ENCODE data around the gene DDX49.
"Not testable (repeated sequence)": the region's sequence is repeated elsewhere in the genome, so short reads cannot be mapped to it uniquely, and the experiment has no call there.

The DDX49 gene

DNA sequence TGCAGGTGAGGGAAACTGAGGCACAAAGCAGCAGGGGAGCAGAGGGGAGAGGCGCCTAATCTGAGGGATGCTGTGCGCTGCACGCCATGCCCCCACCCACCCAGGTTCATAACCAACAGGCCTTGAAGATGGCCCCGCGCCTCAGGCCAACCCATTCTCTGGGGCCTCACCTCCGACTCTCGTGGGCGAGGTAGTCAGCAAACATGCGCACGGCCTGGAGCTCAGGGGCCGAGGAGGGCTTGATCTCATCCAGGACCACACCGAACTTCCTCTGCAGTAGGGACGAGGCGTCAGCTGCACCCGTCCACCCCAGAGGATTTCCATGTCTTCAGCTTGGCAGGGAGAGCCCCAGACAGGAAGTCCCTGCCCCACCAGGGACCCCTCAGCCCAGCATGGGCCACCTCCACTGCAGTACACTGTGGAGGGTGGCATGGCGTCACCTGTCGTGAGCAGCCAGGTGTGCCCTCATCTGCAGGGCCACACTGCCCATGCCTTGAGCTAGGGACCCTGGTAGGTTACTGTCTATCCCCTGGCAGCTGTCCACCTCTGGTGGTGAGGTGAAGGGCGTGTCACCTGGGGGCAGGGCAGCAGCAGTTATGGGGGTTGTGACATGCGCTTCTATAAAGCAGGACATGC, 8.6 kb upstream of the DDX49 start:
- DNase-seq (ENCODE audit: low spot score), result no peak

DNA sequence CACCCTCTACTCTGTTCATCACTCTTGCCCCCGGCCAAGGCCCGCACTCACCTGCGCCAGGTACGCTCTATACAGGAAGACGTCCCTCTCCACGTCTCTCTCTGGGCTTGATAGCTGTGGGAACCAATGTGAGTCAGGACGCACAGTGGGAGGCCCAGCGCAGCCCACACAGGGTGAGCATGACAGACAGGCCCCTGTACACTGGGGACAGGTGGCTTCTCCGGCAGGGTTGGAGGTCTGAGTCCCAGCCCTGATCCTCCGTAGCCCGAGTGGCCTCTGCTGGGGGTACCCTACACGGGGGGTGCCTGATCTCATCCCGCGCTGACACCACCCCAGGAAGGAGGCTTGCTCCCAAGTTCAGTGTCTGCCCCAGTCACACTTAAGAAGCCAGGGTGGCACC, 6.6 kb upstream of the DDX49 start:
- no peak for DNase-seq (ENCODE audit: low spot score)

DNA sequence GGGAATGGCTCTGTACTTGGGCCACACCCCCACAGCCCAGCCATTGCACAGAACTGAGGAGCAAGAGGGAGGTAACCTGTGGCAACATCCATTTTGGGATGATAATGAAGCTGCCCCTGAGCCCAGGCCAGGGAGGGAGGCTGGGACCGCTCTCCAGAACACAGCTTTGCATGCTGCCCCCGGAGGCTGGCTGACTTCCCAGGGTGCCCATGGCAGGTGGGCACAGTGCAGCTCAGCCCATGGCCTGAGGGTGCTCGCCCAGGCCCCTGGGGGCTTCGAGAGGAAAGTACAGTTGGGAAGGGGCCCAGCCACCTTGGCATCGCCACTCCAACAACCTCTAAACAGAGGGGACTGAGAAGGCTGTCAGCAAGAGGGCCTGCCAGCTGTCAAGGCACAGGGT, 6.0 kb upstream of the DDX49 start:
- DNase-seq (ENCODE audit: low spot score), result no peak

DNA sequence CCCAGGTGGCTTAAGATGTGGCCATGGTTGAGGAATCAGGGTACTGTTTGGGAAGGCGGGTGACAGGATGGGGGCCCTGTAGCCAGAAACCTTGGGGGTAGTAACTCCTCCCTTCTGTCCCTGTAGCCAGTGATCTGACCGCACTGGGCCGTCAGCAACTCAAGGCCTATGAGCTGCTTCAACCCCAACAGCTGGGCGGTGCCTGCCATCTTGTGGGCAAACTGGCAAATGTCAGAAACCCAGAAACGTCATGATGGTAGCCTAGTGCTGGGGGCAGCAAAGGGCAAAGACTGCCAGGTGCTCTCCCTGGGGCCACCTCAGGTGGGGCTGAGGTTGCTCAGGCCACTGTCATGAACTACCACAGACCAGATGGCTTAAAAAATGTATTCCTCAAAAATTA, 3.9 kb upstream of the DDX49 start:
- DNase-seq (ENCODE audit: low spot score), result no peak

DNA sequence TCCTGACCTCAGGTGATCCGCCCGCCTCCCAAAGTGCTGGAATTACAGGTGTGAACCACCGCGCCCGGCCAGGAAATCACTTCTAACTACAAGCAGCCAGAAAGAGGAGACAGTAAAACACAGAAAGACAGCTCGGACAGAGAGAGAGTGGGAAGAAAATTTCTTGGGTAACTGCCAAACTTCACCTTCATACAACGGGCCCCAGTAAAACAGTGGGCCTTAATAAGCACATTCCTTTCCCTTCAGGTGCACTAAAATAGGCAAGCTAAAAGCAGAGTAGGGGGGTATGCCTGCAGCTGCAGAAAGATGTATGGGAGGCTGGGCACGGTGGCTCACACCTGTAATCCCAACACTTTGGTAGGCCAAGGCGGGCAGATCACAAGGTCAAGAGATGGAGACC, 1.9 kb upstream of the DDX49 start:
- DNase-seq (ENCODE audit: low spot score), result not testable (repeated sequence)

DNA sequence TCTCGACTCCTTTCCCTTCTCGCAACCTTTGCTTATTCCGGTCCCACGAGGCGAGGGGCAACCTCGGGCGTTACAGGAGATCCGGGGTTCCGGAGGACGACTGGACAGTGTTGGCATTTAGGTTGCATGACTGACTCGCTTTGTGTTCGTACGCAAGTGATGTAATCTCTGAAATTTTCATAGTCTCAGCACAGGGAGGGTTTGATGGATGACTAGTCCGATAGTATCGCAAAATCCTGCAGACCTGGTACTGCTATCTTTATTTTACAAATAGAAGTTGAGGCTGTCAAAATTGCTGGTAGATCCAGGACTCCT, 342 bp downstream of the DDX49 start:
- no peak for DNase-seq (ENCODE audit: low spot score)

DNA sequence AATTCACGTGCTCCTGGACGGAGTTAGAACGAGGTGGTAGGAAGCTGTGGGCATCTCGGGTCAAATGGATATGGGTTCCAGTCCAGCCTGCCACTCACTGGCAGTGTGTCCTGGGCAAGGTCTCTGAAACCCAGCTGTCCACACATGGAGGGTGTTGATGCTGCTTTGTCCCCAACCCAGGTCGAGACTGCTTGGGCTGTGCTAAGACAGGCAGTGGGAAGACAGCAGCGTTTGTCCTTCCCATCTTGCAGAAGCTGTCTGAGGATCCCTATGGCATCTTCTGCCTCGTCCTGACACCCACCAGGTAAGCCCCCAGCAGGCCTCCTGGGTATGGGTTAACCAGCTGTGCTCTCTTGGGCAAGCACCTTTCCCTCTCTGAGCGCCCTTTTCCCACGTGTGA, 885 bp downstream of the DDX49 start:
- no peak for DNase-seq (ENCODE audit: low spot score)

DNA sequence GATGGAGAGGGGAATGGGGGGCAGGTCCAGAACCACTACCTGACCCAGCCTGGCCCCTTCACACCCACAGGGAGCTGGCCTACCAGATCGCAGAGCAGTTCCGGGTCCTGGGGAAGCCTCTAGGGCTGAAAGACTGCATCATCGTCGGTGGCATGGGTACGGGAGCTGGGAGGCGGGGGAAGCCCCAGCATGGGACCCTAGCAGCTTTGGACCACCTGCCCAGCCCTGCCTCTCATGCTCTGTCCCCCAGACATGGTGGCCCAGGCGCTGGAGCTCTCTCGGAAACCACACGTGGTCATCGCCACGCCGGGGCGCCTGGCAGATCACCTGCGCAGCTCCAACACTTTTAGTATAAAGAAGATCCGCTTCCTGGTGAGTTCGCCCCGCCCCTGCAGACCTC, 2.1 kb downstream of the DDX49 start:
- no peak for DNase-seq (ENCODE audit: low spot score)

DNA sequence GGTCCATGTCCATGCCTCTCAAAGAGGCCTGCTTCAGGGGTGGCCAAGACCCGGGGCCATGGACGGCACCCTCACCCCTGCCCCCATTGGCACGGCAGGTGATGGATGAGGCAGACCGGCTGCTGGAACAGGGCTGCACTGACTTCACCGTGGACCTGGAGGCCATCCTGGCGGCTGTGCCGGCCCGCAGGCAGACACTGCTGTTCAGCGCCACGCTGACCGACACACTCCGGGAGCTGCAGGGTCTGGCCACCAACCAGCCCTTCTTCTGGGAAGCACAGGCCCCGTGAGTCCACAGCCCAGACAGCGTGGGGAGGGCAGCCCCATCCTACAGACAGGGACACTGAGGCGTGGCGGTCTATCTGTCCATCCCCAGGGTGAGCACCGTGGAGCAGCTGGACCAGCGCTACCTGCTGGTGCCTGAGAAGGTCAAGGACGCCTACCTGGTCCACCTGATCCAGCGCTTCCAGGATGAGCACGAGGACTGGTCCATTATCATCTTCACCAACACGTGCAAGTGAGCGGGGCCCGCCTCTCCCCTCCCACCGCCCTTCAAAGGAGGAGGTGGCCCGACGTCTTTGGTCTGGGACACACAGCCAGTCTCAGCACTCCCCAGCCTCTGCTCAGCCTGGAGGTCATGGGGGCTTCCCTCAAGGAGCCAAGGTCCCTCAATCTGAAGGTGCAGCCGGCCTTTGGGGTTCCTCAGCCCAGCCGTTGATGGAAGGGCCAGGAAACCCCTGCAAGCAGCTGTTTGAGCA, 2.9 kb downstream of the DDX49 start:
- no peak for DNase-seq (ENCODE audit: low spot score)

DNA sequence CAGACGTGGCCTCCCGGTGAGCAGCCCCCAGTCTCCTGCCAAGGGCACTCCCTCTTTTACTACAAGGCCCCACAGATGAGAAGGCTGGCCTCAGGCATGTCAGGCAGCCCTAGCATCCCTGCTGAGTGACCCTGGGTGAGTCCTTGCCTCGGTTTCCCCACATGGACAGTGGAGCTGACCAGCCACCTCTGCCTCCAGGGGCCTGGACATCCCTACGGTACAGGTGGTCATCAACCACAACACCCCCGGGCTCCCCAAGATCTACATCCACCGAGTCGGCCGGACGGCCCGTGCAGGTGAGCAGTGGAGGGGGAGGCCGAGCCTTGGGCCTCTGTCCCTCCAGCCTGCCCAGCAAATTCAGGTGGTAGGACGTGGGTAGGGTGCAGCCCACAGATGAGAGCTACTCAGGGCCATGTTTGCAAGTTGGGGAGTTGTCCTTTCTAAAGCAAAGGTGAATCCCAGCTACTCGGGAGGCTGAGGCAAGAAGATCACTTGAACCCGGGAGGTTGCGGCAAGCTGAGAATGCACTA, 5.2 kb downstream of the DDX49 start:
- no peak for DNase-seq (ENCODE audit: low spot score)

DNA sequence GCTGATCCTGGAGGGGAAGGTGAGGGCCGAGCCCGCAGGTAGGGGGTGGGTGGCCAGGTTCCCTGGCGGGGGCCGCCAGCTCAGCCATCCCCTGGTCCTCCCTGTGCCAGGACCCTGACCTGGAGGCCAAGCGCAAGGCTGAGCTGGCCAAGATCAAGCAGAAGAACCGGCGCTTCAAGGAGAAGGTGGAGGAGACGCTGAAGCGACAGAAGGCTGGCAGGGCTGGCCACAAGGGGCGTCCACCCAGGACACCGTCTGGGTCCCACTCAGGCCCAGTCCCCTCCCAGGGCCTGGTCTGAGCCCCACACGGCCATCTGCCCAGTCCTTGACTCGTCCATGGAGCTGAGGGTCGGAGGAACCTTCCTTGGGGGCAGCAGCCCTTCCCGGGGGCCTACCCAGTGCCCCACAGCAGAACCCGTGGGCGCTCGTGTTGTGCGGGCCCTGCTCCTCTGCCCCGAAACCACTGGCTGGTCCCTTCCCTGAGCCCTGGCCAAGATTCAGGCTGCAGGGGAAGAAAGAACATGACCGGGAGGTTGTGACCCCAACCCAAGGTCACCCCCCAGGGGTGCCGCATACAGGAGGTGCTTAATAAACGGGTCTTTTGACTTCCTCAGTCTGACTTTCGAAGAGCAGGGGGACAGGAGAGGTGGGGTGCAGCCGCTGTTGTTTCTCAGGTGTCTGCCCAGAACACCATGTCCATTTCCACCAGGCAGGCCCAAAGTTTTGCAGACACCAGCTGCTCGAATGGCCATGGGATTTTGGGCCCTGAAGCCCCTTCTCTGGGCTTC, 8.7 kb downstream of the DDX49 start:
- DNase-seq (ENCODE audit: low spot score), result no peak

DNA sequence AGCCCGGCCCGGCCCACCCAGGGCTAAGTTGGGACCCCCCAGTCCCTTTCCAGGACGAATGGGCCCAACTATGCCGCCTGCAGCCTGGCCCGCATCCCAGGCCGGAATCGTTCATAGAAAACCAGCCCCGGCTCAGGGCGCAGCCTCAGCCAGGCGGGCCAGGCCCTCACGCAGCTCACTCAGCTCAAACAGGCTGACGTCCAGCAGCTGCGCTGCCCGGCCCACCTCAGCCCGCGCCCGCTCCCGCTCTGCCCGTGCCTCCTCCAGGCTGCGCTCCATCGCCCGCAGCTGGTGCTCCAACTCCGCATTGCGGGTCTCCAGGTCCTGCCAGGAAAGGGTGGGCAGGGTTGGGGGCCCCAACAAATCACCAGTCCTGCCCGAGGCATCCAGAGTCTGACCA, 9.8 kb downstream of the DDX49 start:
- DNase-seq (ENCODE audit: low spot score), result no peak

DNA sequence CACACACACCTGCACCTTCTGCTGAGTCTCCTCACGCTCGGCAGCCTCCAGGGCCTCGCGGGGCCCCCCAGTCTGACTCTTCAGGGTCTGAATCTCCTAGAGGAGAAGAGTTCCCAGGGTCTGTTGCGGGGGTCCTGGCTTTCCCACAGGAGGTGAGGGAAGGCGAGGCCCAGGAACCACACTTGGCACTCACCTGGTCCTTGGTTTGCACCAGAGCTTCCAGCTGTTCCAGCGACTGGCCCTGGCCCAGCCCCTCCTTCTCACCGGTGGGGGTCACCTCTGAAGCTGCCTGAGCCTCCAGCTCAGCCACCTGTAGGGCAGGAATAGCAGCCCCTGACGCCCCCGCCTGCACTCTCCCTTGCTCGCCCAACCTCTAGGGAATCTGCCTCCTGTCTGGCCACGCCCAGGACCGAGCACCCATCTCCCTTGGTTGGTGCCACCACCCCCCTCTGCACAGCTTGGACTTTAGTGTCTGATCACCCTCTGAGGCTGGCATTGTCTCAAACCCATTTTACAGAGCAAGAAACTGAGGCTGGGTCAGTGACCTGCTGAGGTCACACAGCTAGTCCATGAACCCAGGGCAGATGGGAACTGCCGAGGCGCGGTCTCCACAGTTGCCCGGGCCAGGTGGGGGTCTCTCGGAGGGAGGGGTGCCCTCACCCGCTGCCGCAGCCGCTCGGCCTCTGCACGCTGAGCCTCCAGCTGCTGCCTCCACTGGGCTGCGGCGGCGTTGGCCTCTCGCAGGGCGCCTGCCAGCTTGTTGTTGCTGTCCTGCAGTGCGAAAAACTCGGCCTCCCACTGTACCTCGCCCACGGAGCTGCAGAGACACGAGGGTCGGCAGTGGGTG, 12.0 kb downstream of the DDX49 start:
- no peak for DNase-seq (ENCODE audit: low spot score)

DNA sequence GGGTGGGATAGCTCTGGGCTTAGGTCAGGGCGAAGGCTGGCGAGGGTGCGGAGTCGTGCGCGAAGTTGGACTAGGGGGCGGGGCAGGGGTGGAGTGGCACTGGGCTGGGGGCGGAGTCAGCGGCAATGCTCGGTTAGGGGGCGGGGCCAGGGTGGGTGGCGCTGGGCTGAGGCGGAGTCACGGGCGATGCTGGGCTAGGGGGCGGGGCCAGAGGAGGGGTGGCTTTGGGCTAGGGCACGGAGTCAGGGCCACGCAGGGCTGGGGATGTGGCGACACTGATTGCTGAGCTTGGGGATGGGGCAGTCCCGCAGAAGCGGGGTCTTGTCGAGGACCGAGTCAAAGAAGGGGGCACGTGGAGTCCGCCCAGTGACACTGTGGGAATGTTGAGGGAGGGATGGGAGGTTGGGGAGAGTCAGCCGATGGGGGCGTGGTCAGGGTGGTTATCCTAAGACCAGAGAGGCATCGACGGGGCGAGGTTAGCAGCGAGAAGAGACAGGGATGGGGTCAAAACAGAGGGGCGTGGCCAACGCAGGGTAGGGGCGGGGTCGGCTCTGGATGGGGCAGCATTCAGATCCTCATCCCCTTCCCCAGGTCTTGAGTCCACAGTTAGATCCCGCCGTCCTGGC, 12.8 kb downstream of the DDX49 start:
- peak; percentile 88 for DNase-seq (ENCODE audit: low spot score)

DNA sequence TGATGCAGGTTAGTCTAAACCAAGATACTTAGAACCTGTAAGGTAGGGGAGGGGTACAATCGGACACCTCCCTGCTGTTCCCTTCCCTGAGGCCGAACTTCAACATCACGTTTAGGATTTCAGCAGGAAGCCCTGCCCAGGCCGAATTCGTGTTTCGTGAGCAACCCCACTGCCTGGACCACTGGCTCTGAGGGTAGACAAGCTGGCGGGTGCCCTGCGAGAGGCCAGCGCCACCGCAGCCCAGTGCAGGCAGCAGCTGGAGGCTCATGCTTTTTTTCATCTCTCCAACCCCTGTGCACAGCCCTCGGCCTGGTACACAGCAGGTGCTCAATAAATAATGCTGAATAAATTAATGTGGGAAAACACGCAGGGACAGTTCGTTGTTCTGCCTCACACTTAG, 13.8 kb downstream of the DDX49 start:
- DNase-seq (ENCODE audit: low spot score), result no peak

DNA sequence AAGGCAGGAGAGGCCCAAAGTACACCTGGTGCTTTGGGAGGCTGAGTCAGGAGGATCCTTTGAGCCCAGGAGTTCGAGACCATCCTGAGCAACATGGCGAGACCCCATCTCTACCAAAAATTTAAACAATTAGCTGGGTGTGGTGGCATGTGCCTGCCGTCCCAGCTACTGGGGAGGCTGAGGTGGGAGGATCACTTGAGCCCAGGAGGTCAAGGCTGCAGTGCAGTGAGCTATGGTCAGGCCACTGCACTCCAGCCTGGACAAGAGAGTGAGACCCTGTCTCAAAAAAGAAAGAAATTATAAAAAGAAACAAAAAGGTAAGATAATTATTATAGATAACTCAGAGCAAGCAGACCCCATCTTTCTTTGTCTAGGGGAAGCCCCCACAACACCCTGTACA, 19.6 kb downstream of the DDX49 start:
- DNase-seq (ENCODE audit: low spot score), result no peak

DNA sequence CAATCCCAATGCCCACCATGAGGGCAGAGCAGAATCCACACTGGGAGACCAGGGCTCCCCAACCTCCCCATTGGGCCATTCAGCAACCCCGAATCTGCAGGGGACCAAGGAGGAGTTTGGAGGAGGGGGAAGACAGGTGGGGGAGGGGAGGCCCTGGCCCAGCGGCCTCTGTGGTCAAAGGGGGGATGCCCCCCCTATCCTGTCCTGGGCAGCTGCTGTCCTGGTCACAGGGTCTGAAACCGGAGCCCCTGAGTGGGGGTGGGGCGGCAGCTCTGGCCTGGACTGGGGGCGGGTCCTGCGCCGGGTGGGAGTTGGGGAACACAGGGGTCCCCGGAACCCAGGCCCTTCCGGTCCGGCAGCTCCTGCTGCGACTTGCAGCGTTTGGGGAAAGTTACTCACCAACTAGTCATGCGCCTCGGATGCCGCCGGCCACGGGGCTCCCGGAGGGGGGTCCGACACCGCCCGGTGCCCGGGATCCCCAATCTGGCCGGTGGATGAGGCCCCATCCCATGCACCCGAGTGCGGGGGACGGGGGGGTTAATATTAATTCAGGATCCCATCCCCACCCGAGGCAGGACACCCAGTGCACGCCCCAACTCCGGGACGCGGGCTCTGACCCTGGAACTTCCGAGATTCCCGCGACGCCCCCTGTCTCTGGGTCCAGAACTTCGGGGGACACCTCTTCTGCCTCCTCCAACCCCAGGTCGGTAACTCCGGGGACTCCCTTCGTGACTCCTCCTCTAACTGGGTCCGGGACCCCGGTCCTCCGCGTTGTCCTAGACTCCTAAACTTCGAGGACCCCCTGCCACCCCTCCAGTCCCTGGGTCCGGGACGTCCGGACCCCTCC, 20.6 kb downstream of the DDX49 start:
- DNase-seq (ENCODE audit: low spot score), result no peak

DNA sequence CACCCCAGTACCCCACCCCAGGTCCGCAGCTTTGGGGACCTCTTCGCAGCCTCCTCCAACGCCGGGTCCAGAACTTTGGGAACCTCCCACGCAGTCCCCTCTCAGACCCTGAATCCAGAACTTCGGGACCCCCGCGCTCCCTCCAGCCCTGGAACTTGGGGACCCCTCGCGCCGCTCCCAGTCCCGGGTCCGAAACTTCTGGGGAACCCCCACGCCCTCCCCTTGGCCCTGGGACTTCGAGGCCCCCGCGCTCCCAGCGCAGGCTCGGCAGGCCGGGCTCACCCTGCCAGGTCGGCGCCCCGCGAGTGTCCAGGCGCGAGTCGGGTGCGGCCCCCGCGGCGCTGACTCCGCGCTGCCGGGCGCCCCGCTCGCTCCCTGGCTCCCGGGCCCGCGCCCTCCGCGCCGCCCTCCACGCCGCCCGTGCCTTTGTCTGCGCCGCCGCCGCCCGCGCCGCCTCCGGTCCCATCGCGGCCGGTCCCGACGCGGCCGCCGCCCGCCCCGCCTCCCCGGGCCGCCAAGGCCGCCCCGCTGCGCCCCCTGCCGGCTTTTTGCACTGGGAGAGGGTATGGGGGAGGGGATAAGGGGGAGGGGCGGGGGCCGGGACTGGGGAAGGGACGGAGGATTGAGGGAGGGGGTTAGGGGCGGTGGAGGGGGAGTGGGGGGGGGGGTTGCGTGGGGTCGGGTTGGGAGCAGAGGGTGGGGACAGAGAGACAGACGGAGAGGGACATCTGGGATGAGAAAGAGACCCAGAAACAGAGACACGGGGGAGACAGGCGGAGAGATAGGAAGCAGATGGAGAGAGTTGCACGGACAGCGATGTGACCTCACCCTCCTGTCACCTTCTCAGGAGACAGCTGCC, 21.5 kb downstream of the DDX49 start, which contains the start of gene HOMER3:
Gene HOMER3 (minus strand): TSS at position 449 of the 859 bp plus-strand sequence. CDS start 2,235 bp downstream, outside the sequence.
- peak; percentile 85 for DNase-seq (ENCODE audit: low spot score)

DNA sequence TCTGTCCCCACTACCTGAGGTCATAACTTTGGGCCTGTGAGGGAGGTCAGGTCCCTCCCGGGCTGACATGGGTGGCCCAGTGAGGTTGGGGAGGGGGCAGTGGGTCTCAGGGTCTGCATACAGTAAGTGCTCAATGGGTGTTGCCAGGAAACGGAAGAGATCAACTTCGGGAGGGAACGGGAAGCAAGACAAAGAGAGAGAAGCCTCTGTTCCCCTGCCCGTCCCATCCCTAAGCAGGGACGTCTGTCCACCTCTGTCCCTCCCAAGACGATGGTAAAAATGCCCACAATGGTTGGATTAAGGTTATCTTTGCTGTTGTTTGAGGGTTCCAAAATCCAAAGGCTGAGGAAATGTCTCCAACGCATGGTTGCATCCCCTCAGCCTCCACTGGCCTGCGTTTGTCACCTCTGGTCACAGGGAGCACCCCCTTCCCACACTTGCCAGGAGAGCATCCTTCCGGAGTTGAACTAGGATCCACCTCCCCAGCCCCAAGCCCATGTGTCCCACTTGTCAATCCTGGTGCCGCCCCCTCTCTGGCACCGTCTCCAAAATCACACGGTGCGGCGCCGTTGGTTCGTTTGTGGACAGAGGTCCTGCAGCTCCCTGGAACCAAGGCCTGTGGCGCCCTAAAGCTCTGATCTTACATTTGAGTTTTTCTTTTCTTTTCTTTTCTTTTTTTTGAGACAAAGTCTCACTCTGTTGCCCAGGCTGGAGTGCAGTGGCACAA, 22.3 kb downstream of the DDX49 start:
- DNase-seq (ENCODE audit: low spot score), result no peak

All from COLO829 (cell line).